Bronchial epithelial cell (primary cell): ENCODE measurements around the gene SLC35G1. TPM values are rescaled to one million over a fixed set of nuclear protein-coding genes. Genes with fewer than 3 reads are reported as not detected.
A peak's percentile ranks its signal among the peaks of the same experiment; 100 is the strongest.

ENCODE experiments used
- DNase-seq: peaks from one replicate; pipeline ENCODE4 v3.0.0-alpha.2; 2010; ENCODE audit warnings: low read depth
- FAIRE-seq: peaks from 2 replicates; lab custom pipeline; 2011; peaks lifted over from hg19 to GRCh38; lab: Jason Lieb, UNC
- H3K27me3 ChIP-seq: 2 replicates; pipeline ENCODE4 v1.5.1; 2011; ENCODE audit warnings: low read length; ENCODE audit not compliant: control insufficient read depth, insufficient read depth
- H3K36me3 ChIP-seq: 2 replicates; pipeline ENCODE4 v1.5.1; 2011; ENCODE audit warnings: low read length; ENCODE audit not compliant: control insufficient read depth, insufficient read depth
- H3K4me3 ChIP-seq: 2 replicates; pipeline ENCODE4 v1.5.1; 2011; ENCODE audit warnings: mild to moderate bottlenecking, low read depth, low read length, control low read depth
- total RNA-seq: library from RNA; depleted of rRNA; stranded (reverse); fragments of >200 nt; gene quantifications from 2 replicates; pipeline ENCODE4 v1.2.1, GENCODE V29; 2014
- TF ChIP-seq, protein P1 (sequence below): IDR thresholded peaks from 2 replicates; pipeline ENCODE4 v1.5.1; 2011; ENCODE audit warnings: mild to moderate bottlenecking, moderate library complexity, low read length, control low read depth, inconsistent platforms; ENCODE audit not compliant: insufficient read depth, severe bottlenecking

The SLC35G1 gene, protein sequence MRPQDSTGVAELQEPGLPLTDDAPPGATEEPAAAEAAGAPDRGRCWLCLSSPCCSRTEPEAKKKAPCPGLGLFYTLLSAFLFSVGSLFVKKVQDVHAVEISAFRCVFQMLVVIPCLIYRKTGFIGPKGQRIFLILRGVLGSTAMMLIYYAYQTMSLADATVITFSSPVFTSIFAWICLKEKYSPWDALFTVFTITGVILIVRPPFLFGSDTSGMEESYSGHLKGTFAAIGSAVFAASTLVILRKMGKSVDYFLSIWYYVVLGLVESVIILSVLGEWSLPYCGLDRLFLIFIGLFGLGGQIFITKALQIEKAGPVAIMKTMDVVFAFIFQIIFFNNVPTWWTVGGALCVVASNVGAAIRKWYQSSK
- total RNA-seq, result 2.1 and 2.4 TPM in 2 replicates

DNA sequence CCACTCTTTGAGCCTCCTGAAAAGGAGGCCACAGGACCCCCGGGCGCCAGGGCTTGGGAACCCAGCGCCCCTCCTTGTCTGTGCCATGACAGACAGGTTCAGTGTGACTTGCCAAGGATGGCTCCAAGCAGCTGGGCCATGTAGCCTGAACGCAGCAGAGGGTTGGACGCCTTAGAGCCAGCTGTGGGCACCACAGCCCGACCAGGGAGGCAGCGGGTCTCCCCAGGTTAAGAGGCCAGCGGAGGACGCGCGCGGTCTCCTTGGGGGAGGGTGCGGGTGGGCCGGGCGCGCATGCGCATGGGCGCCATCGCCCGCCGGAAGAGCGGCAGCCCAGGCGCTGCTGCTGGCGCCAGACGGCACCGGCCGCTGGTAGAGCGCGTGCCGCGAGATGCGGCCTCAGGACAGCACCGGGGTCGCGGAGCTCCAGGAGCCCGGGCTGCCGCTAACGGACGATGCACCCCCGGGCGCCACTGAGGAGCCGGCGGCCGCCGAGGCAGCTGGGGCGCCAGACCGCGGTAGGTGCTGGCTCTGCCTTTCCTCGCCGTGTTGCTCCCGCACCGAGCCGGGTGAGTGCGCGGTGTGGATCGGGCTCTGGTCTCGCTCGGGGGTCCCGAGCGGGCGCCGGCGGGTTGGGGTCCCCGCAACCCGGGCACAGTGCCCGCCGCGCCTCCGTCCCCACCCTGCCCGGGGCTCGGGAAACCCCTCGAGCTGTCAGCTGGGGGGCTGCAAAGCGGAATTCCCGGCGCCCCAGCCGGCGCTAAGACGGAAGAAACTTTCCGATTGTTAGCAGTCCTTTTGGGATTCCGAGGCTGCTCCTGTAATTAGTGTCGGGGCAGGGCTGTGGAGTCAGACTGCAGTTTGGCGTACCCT is at the start of gene SLC35G1:
Gene SLC35G1 (plus strand): TSS at position 333 of the 870 bp plus-strand sequence. CDS start 56 bp downstream, at position 389.
- peak; percentile 42 for DNase-seq
- TF ChIP-seq, protein P1, sequence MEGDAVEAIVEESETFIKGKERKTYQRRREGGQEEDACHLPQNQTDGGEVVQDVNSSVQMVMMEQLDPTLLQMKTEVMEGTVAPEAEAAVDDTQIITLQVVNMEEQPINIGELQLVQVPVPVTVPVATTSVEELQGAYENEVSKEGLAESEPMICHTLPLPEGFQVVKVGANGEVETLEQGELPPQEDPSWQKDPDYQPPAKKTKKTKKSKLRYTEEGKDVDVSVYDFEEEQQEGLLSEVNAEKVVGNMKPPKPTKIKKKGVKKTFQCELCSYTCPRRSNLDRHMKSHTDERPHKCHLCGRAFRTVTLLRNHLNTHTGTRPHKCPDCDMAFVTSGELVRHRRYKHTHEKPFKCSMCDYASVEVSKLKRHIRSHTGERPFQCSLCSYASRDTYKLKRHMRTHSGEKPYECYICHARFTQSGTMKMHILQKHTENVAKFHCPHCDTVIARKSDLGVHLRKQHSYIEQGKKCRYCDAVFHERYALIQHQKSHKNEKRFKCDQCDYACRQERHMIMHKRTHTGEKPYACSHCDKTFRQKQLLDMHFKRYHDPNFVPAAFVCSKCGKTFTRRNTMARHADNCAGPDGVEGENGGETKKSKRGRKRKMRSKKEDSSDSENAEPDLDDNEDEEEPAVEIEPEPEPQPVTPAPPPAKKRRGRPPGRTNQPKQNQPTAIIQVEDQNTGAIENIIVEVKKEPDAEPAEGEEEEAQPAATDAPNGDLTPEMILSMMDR, result no peak
- FAIRE-seq, result no peak

DNA sequence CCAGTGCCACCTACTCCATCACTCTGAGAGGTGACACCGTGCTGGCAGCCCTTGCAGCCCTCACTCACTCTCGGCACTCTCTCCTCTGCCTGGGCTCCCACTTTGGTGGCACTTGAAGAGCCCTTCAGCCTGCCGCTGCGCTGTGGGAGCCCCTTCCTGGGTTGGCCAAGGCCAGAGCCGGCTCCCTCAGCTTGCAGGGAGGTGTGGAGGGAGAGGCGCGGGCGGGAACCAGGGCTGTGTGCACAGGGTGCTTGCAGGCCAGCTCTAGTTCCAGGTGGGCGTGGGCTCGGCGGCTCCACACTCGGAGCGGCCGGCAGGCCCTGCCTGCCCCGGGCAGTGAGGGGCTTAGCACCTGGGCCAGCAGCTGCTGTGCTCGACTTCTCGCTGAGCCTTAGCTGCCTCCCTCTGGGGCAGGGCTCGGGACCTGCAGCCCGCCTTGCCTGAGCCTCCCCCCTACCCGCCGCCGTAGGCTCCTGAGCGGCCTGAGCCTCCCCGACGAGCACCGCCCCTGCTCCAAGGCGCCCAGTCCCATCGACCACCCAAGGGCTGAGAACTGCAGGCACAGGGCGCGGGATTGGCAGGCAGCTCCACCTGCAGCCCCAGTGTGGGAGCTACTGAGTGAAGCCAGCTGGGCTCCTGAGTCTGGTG is 48.7 kb upstream of the SLC35G1 start:
- no peaks in the 10 kb centered on the region for H3K27me3 ChIP-seq
- no peak for DNase-seq
- FAIRE-seq, result no peak
- TF ChIP-seq, protein P1, result no peak
- H3K4me3 ChIP-seq, result no peak overlapping the region
- H3K36me3 ChIP-seq, result no peaks in the 10 kb centered on the region

More for the DNA sequence above, at the start of gene SLC35G1:
- H3K36me3 ChIP-seq, result no peaks in the 10 kb centered on the region
- peak within 1 kb of the TSS; percentile 69 for H3K4me3 ChIP-seq
- peaks cover 2% of the 10 kb centered on the region for H3K27me3 ChIP-seq

DNA sequence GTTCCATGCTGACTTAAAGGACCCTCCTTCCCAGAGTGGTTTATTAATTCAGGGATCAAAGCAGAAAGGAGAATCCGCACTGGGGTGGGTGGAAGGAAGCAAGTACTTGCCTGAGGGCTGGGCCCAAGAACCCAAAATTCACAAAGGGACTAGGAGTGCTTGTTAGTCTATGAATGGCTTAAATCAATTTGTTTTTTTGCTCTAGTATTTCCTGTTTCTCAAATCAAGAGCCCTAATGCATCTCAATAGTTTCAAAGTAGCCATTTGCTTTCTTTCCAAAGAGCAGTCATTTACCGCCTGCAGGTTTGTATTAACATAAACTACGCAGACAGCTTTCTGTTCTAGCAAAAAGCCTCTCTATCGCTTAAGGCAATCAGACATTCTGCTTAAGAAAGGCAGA is 44.2 kb upstream of the SLC35G1 start:
- Histone ChIP-seq H3K4me3 (no peak overlapping the region), H3K27me3 (no peaks in the 10 kb centered on the region), H3K36me3 (no peaks in the 10 kb centered on the region)
- TF ChIP-seq, protein P1, result no peak
- DNase-seq, result no peak
- no peak for FAIRE-seq

DNA sequence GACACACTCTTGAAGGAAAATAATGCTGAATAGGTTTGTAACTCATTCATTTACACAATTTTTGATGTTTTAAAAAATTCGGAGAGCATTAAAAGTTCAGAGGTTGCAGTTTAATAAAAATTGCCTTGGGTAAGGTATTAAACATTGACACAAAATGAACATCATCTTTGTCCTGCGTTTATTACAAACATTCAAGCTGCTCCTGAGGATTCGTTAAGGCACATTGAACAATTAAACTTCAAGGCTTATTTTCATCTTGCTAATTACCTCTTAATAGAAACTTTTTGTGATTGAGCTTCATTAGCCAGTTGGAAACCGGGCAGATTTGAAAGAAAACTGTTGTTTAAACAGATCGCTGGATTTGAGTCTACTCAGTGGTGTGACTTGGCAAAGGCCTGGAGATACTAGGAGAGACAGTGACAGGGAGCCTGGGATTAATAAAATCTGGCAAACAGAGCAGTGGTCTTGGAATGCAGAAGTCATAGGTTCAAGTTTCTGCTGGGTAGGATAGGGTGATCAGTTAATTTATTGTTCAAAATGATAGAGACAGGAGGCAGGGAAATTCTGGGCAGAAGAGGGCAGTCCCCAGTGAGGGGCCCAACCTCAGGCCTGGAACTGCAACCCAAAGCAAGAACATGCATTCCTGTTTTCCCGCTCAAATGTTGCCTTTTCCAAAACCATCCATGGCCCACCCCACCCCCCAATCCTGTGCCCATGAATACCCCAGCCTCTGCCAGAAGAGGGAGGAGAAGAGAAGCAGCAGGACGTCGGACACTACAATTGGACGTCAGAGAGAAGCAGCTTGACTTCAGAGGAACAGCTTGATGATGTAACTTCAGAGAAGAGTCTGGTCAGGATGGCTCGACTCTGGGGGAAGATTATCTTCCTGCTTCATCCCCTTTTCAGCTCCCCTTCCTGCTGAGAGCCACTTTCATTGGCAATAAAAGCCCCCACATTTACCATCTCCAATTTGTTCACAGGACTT is 43.5 kb upstream of the SLC35G1 start:
- H3K4me3 ChIP-seq, result no peak overlapping the region
- no peak for DNase-seq
- TF ChIP-seq, protein P1, result no peak
- H3K36me3 ChIP-seq, result no peaks in the 10 kb centered on the region
- no peaks in the 10 kb centered on the region for H3K27me3 ChIP-seq
- FAIRE-seq, result no peak

DNA sequence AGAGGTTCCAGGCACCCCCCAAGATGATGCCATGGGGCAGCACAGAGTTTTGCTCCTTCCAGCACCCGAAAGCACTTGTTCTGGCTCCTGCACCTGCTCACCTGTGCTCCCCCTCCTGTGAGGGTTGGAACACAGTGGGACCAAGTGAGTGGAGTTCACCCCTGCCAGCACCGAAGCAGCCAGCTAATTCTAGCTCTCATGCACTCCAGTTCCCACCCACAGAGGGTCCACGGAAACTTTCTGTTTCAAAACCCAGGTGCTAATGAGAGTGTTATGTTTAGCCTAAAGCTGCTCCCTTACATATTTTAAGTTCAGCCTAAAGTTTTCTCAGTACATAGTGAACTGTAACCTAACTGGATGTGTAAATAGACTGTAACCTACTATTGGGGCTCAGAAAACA is 42.6 kb upstream of the SLC35G1 start:
- no peaks in the 10 kb centered on the region for H3K36me3 ChIP-seq
- DNase-seq, result no peak
- TF ChIP-seq, protein P1, result no peak
- FAIRE-seq, result no peak
- no peaks in the 10 kb centered on the region for H3K27me3 ChIP-seq
- no peak overlapping the region for H3K4me3 ChIP-seq
